NCI-H2196 treated with DMSO at 0.1 percent for 48 hours (cell line): ENCODE data around the gene SMG5.

ENCODE experiments used
- DNase-seq: peaks from one replicate; lab custom pipeline; 2025; ENCODE audit not compliant: unreplicated experiment; lab: John Stamatoyannopoulos, UW

SMG5 gene

GRCh38 chr1:156213644-156213966 lies 69.0 kb downstream of the SMG5 start:
- DNase-seq = no peak

- DNase-seq = peak; percentile 91
Measured at GRCh38 chr1:156212833-156213643, 69.6 kb downstream of the SMG5 start, which contains the start of gene PMF1. TSS of gene PMF1 (plus strand) at chr1:156213007. CDS start at chr1:156213016, 9 bp downstream.

GRCh38 chr1:156212130-156212529 lies 70.5 kb downstream of the SMG5 start:
- DNase-seq = no peak

GRCh38 chr1:156211243-156211642 lies 71.4 kb downstream of the SMG5 start:
- DNase-seq = no peak

- DNase-seq = no peak
Measured at GRCh38 chr1:156204686-156205085, 77.9 kb downstream of the SMG5 start.

- DNase-seq = no peak
Measured at GRCh38 chr1:156203331-156203730, 79.3 kb downstream of the SMG5 start.

- DNase-seq = no peak
Measured at GRCh38 chr1:156200044-156200443, 82.6 kb downstream of the SMG5 start.
